ENCODE measurements around the gene NAA40.
"Not testable (repeated sequence)": the region's sequence is repeated elsewhere in the genome, so short reads cannot be mapped to it uniquely, and the experiment has no call there.

NAA40 gene

DNA sequence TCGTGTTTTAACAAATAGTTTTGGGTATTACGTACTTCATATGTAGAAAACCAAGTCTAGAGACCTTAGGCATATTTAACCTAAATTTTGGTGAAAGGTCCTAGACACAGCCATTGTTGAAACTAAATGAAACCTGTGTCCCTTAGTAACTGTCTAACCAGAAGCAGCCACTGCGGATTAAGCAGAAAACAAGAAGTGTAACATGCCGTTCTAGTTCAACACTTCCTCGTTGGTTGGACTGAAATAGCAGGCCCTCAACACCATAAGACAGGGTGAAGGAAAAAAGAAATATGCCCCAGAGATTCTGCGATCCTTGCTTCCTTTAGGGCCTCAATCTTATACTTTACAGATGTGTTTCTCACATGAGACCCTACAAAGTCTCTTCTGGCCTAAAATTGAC lies 2.0 kb downstream of the NAA40 start:
- DNase-seq: no peak

DNA sequence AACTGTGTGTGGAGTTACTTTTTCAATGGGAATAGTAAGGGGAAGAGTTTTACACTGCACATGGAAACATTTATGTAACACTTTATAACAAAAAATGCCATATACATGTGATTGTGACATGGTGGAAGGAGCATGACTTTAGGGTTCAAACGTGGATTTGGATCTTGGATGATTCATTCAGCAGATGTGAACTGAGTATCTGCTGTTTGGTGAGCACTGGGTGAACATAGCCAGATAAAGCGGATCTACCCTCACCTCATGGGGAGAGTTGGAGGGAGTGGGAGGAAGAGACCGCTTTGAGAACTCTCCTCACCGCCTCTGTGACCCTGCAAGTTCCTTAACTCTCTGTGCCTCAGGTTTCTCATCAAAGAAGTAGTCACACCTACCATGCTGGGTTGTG lies 3.1 kb downstream of the NAA40 start:
- no peak for DNase-seq

GRCh38 chr11:63942803-63943202 lies 4.0 kb downstream of the NAA40 start:
- no peak for DNase-seq

- no peak for DNase-seq
Observed at GRCh38 chr11:63944987-63945386, 6.2 kb downstream of the NAA40 start.

DNA sequence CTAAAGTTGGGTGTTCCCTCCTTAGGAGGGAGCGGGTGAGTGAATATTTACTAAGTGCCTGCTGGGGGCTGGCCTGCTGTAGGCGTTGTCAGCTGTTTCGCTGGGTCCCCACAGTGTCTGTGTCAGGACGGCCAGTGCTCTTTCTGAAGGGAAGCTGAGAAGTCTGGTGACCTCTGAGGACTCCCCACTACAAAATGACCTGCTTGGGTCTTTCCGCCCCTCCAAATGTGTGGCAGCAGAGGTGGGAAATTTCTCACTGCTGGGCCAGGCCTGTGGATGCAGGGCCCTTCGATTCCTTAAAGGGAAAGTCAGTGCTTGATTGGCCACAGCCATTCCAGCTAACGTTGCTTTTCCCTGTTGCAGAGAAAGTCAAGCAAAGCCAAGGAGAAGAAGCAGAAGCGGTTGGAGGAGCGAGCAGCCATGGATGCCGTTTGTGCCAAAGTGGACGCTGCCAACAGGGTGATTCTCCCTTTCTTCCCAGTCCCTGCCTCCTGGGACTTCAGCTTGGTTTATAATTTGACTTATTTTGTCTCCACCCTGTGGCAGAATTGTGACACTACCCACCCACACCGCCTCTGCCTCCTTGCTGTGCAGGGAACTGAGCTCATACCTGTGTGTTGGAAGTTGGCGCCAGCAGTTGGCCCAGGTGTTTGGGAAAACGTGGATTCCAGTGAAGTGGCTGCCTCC lies 6.8 kb downstream of the NAA40 start:
- peak; percentile 51 for DNase-seq

DNA sequence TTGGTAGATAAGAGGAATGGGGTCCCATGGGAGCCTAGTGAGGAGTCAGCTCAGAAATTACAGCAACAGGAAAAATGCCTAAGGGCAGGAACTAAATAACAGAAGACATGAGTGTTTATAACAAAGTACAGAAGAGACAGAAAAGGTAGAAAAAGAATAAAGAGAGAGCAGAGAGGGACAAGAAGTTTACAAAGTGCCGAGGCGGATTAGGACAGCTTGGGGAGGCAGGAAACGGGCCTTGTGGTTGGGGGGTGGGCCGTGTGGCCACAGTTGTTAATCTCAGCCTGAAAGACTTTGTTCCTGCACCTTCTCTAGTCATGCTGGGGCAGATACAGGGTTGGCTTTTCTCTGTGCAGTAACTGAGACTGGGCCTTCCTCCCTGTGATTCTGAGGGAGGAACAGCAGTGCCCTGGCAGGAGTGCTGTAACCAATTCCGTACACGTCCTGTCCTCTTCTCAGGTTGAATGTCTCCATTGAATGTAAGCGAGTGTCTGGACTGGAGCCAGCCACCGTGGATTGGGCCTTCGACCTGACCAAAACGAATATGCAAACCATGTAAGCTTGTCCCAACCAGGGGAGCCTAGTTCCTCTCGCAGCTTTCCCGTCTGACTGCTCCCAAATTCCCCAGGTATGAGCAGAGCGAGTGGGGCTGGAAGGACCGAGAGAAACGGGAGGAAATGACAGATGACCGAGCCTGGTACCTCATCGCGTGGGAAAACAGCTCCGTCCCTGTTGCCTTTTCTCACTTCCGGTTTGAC lies 13.2 kb downstream of the NAA40 start:
- no peak for DNase-seq

- no peak for DNase-seq
Observed at GRCh38 chr11:63952570-63952969, 13.8 kb downstream of the NAA40 start.

DNA sequence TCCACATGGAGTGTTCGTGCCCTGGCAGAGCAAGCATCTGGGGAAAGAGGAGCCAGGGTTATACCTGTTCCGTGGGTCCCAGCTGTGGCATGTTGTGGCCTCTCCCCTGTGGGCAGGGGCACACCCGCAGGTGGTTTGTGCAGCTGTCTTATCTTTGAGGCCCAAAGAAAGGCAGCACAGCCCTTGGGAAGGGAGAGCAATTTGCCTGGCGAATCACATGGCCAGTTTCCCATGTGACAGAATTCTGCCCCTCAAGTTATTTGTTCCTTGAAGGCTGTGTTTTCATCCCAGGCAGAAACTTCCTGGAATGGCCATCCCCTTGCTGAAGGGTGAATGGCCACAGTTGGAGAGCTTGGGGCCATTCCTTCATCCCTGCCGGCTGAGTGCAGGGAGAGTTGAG lies 19.2 kb downstream of the NAA40 start:
- DNase-seq: no peak

GRCh38 chr11:63961608-63962412 lies 23.0 kb downstream of the NAA40 start:
- peak; percentile 56 for DNase-seq

DNA sequence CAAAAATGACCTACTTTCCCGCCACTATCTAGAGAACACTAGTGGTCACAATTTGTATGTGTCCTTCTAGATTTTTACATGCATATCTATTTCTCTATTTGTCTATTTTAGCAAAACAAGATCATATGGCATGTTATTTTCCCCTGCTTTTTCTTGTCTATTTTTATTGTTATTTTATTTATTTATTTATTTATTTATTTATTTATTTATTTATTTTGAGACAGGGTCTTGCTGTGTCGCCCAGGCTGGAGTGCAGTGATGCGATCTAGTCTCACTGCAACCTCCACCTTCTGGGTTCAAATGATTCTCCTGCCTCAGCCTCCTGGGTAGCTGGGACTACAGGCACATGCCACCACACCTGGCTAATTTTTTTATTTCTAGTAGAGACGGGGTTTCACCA lies 25.1 kb downstream of the NAA40 start:
- DNase-seq: not testable (repeated sequence)

DNA sequence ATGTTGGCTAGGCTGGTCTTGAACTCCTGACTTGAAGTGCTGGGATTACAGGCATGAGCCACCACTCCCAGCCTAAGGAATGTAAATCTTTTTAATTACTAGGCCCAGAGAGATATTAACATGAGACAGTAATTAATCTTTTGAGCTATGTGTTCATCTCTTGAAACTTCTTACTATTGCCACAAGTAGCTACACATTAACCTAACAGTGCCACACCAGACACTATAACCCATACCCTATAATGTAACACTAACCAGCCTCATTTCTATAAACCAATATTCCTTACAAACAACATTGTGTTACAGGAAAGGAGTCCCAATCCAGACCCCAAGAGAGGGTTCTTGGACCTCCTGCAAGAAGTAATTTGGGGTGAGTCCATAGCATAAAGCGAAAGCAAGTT lies 27.6 kb downstream of the NAA40 start:
- DNase-seq: no peak

GRCh38 chr11:63969461-63969860 lies 30.7 kb downstream of the NAA40 start:
- no peak for DNase-seq

GRCh38 chr11:63970902-63971301 lies 32.1 kb downstream of the NAA40 start:
- DNase-seq: no peak

DNA sequence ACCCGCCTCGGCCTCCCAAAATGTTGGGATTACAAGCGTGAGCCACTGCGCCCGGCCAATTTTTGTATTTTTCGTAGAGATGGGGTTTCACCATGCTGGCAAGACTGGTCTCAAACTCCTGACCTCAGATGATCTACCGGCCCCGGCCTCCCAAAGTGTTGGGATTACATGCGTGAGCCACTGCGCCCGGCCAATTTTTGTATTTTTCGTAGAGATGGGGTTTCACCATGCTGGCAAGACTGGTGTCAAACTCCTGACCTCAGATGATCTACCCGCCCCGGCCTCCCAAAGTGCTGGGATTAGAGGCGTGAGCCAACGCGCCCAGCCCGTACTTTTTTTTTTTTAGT lies 35.1 kb downstream of the NAA40 start:
- DNase-seq: not testable (repeated sequence)

DNA sequence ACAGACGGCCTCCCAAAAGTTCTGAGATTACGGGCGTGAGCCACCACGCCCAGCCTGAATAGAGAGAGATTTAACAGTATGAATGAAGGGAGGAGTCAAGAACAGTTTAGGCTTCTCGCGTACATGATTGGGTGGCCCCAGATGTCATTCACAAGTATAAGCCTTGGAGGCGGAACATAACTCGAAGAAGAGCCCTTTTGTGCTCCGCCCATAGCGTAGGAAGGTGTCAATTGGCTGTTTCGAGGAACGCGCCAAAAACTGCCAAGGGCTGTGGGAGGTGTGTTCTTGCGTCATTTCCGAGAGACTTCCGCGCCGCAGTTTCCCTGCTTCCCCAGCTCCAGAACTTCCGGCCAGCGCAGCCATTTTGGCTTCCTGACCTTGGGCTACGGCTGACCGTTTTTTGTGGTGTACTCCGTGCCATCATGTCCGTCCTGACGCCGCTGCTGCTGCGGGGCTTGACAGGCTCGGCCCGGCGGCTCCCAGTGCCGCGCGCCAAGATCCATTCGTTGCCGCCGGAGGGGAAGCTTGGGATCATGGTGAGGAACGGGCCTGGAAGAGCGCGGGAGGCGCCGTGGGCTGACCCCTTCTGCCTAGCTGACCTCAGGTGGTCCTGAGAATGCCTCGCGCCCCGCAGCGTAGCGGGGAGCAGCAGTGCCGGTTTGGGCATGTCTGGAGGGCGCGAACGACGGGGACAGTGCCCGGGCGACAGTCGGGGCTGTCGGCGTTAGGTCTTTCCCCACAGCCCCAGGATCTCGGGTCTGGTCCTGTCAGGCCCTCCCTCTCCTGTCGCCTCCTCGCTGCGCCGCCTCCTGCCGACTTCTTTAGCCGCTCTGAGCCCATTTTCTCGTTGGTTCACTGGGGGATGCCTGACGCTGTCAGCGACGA lies 35.7 kb downstream of the NAA40 start, which contains the start of gene COX8A:
Gene COX8A (plus strand): TSS at position 362 of the 885 bp plus-strand sequence. CDS start 61 bp downstream, at position 423.
- peak; percentile 99 for DNase-seq

DNA sequence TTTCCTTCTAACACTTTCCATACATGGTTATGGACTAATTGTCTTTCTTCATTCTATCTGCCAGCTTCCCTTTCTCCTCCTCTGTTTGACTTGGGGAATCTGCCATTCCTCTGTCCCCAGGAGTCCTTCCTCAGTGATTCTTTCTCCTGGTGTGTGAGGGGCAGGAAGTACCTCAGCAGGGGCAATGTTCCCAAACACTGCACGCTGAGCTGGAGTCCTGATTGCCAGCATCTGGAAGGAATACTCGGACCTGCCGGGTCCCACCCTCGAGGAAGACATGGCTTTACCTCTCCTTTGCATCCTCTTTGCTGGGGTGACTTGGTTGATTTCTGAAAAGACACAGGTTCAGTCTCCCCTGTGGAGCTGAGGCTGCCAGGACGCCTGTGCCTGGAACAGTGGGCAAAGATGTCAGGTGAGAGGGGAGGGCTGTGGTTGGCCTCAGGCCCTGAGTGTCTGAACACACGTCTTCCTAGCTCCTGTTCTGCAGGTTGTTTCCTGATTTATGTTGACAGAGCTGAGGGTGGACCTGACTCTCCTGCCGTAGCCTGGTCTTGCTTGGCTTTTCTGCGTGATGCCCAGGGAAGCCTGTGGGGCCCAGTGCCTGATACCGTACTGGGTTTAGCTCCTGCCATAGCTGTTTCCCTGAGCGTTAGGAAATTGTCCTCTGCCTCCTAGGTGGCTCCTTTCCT lies 39.9 kb downstream of the NAA40 start:
- DNase-seq: no peak

GRCh38 chr11:63979426-63979825 lies 40.6 kb downstream of the NAA40 start:
- no peak for DNase-seq

GRCh38 chr11:63985812-63986155 lies 47.0 kb downstream of the NAA40 start:
- no peak for DNase-seq

- DNase-seq: peak; percentile 94
Observed at GRCh38 chr11:63986156-63986931, 47.5 kb downstream of the NAA40 start, which contains the start of gene OTUB1. Gene OTUB1 (plus strand): TSS chr11:63986438. CDS start chr11:63986457, 19 bp downstream.

DNA sequence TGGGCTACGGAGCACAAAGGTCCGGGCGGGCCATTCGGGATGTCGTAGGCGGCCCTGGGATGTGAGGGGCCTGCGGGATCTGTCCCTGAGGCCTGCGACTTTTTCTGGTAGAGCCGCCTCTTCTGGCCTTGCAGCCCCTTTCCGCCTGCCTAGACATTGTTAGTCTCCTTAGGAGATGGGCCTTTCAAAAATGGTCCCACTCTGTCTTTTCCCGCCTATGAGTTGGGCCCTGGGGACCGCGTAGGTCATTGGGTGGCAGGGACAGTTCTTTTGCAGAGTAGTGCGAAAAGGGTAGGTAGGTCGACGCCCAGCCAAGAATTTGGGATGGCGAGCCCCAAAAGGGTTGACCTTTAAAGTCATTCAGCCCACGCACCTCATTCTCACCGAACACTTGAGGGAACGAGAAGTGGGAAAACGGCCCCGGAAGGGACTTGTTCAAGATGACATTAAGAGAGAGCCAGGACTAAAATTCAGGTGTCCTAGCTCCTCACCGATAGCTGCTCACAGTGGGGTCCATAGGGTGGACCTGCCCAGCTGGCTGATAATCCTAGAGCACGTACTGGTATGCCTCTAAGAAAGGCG lies 48.2 kb downstream of the NAA40 start:
- DNase-seq: no peak

GRCh38 chr11:63991558-63991957 lies 52.8 kb downstream of the NAA40 start:
- no peak for DNase-seq
